Activated CD4-positive, alpha-beta T cell treated with anti-CD3 and anti-CD28 coated beads, Interleukin-2, amount 50 U/mL, for 24 hours (primary cell): ENCODE measurements around the gene ERGIC1.
A peak's percentile ranks its signal among the peaks of the same experiment; 100 is the strongest.

Experiments
- DNase-seq, 2 donors: peaks; one replicate each; pipeline ENCODE4 v3.0.0-alpha.2; 2020; ENCODE audit warnings: low read depth in 1 of 2, low spot score in 1 of 2

The ERGIC1 gene

DNA sequence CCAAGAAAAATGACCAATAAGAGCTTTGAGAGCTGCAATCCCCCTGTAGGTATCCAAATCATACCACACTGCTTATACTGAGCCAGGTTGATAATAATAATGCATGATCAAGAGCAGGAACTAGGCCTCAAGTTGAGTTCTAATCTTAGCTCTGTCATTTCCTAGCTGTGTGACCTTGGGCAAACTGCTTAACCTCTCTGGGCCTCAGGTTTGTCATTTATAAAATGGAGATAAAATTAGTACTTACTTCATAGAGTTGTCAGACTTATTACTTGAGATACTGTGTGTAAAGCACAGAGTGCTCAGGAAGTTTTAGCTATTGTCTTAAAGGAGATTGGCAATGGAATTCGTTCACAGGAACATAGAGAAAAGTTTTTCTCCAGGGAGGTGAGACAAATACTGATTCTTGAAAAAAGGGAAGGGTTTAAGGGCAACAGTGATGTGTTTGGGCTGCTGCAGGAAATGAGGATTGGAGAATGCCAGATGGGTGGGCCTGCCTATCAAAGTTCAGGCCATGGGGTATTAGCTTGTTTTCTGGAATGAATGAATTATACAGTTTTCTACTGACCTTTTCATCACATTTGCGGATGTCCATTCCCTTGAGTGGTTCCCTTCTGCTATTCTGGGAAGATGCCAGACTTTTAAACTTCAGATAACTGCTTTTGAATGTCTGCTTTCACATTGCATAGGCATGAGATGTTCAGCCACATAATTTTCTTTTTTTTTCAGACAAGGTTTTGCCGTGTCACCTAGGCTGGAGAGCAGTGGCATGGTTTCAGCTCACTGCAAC lies 139.3 kb downstream of the ERGIC1 start:
- no peak for DNase-seq

DNA sequence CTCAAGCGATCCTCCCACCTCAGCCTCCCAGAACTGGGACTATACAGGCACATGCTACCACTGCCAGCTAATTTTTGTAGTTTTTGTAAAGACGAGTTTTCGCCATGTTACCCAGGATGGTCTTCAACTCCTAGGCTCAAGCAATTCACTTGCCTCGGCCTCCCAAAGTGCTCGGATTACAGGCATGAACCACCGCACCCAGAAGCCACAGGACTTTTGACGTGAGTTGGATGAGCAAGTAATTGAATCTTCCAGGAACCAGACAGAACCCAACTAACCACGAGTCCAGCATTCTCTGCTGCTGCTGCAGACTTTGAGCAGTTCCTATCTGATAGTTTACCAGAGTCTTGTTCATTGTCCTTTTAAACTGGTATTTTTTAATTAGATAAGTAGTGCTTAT lies 139.9 kb downstream of the ERGIC1 start:
- DNase-seq: no peak

DNA sequence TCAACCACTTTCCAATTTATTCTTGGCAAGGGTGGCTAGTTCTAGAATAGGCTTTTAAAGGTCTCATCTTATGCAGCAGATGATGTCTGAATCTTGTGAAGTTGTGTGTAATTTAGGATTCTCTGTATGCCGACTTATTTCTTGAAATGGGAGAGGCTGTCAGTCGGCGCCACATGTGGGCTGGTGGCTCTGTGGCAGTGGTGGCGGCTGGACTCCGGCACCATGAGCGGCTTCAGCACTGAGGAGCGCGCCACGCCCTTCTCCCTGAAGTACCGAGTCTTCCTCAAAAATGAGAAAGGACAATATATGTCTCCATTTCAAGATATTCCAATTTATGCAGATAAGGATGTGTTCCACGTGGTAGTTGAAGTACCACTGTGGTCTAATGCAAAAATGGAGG lies 141.2 kb downstream of the ERGIC1 start:
- DNase-seq: no peak

DNA sequence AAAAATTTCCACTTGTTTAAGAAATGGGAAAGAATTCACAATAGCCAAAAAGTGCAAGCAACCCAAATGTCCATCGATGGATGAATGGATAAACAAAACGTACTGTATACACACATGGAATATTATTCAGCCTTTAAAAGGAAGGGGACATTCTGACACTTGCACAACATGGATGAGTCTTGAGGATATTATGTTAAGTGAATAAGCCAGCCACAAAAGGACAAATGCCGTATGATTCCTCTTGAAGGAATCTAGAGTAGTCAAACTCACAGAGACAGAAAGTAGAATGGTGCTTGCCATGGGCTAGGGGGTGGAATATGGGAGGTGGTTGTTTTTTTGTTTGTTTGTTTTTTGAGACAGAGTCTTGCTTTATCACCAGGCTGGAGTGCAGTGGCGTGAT lies 145.7 kb downstream of the ERGIC1 start:
- DNase-seq: no peak

DNA sequence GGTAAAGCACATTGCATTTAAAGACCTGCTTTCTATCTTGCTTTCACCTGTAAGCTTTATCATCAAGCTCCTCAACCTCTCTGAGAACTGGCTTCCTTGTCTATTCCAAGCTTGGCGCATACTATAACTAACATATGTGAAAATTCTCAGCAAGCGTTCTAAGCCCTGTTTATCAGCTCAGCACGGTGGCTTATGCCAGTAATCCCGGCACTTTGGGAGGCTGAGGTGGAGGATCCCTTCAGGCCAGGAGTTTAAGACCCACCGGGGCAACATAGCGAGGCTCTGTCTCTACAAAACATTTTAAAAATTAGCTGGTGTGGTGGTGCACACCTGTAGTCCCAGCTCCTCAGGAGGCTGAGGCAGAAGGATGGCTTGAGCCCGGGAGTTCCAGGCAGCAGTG lies 147.9 kb downstream of the ERGIC1 start:
- no peak for DNase-seq

DNA sequence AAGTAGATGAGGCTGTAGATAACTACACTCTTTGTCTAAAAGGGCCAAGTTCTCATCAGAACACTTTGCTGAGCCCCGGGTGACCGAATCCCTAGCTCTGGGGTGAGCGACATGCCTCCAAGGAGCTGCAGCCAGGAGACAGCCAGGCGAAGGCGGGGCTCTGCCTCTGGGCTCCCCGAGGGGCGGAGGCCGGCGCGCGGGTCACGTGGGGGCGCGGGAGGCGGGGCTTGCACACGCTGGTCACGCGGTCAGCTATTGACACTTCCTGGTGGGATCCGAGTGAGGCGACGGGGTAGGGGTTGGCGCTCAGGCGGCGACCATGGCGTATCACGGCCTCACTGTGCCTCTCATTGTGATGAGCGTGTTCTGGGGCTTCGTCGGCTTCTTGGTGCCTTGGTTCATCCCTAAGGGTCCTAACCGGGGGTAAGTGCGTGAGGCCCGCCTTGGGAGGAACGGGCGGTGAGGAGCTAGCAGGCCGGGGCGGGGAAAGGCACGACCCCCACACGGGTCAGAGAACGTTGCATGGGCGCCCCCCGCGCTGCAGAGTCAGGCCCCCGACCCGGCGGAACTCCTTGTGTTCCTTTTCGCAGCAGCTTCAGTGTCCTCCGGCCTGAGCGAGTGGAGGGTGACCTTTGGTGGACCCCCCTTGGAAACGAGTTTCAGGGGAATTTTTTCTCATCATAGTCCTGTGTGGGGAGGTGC lies 149.6 kb downstream of the ERGIC1 start, which contains the start of gene ATP6V0E1:
TSS of gene ATP6V0E1 (plus strand) at position 230 of the 702 bp plus-strand sequence. CDS start at position 320, 90 bp downstream.
- peak; percentile 88 to 91 for DNase-seq

DNA sequence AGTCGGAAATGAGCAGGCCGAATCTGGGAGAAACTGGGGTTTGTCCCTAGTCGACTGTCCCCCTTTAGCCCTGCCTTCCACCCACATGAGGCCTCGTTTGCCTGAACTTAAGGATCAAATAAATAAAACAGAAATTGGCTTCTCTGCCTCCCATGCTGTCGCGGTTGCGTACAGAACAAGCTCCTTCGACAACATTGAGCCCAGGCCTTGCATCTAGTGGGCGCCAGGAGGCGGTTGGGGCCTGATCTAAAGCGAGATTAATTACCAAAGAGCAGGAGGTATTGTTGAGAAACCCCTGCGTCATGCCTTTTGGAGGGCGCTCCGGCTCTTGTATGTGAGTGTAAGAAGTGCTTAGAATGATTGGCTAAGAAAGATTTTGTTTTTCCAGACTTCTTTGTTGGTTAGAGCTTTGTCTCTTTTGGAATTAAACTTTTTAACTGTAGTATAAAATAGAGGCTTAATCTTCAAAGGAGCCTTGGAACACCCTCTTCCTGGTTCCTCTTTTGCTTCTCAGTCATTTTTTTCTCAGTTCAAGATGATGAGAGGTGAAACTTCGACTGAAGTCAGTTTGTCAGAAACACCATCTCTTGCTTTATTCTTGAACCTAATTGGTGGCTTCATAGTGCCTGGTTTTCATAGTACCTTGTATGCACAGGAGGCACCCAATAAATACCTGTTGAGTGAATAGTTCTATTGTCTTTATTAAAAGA lies 150.3 kb downstream of the ERGIC1 start:
- DNase-seq: peak; percentile 48 to 66

DNA sequence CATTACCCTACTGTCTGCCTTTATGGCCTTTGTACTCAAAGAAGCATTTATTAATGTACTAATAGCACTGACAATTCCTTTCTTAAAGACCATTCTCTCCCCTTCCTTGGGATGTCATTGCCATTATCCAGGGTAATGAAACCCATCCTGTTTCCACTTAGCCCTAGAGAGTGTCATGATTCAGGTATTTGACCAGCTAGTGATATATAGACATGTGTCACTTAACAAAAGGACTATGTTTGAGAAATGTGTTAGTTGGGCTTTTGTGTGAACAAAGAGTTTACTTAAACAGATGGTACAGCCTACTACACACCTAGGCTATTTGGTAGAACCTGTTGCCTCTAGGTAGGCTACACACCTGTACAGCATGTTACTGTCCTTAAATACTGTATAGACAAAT lies 151.5 kb downstream of the ERGIC1 start:
- DNase-seq: no peak

DNA sequence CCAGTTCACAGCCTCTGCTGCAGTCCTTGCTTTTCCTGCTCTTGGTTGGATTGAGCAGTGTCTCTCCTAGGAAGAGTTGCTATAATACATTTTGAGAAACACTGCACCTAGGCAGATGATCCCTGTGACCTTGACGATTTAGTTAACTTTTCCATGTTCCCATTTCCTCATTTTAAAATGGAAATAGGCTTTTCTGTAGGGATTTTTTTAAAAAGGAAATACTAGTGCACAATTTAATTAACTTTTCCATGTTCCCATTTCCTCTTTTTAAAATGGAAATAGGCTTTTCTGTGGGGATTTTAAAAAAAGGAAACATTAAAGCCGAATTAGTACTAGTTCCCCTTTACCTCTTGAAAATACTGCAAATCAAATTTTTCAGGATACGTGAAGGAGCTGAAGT lies 154.2 kb downstream of the ERGIC1 start:
- no peak for DNase-seq

DNA sequence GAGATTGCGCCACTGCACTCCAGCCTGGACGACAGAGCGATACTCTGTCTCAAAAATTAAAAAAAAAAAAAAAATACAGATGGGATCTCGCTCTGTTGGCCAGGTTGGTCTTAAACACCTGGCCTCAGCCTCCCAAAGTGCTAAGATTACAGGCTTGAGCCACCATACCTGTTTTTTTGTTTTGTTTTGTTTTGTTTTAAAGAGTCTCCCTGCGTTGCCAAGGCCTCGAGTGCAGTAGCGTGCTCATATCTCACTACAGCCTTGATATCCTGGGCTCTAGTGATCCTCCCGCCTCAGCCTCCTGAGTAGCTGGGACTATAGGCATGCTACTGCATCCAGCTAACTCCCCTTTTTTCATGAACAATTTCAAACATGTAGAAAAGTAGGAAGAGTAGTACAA lies 156.7 kb downstream of the ERGIC1 start:
- no peak for DNase-seq

DNA sequence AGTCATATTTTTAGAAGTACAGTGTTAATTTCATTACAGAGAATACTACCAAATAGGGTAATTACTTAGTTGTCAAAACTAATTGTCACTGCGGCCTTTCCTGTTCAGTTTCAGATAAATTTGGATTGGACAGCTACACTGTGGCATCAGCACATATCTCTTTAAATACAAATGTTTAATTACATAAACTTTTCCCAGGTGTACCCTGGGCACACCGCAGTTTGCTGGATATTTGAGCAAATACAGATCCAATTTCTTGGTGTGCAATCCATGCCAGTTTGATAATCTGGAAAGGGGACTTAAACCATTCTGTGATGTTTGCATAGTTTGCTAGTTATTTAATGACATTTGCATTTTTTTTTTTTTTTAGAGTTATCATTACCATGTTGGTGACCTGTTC lies 160.4 kb downstream of the ERGIC1 start:
- DNase-seq: no peak

DNA sequence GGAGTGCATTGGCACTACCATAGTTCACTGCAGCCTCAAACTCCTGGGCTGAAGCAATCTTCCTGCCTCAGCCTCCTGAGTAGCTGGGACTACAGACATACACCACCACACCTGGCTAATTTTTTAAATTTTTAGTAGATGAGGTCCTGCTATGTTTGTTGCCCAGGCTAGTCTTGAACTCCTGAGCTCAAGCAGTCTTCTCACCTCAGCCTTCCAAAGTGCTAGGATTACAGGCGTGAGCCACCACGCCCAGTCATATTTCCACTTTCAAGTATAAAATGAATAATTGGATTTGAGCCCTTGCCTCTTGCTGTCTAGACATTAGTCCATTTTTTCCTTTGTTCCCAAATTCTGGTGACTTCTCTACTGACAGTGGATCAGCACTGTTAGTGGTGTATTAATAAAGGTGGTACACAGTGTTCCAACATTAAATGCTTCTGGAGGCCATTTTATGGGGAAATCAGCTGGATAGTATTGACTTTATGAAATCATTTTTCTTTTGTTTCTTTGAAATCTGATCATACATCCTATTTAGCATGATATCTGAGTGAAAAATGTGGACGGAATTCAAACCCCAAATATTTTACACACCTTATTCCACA lies 165.4 kb downstream of the ERGIC1 start:
- DNase-seq: no peak

DNA sequence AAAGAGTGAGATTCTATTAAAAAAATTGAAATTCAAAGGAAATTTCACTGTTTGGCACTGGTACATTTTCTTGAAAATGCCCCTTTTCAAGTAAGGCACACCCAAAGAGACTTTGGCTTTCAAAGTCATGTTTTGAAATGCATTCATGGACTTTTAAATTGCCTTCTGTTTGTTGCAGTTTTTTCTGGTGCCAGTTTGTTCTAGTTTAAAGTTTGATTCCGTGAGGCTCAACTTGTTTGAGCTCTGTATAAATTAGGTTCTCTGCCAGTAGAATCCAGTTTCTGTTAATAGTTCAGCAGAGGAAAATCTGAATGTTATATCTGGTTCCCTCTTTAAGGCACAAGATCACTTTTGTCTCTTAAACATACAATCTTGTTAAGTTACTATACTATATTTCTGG lies 165.9 kb downstream of the ERGIC1 start:
- no peak for DNase-seq

DNA sequence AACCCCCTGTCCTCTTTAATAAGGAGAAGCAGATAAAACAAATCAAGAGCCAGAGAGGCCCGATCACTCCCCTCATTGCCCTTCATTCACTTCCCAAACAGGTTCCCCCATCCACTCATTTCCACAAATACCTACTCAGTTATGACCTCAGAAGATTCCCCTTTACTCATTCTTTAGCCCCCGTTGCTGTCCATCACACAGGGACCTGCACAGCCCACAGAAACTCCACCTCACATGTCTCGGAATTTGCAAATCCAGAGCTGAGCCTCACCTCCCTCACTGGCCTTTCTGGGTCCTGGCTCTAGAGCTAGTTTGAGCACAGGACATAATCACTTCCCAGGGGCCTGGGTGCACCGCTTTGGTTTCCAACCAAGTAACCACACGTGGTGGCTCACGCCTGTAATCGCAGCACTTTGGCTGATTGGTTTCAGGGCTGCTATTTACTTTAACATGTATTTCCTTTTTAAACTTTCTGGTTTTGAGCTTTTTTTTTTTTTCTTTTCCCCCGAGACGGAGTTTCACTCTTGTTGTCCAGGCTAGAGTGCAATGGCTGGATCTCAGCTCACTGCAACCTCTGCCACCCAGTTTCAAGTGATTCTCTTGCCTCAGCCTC lies 167.3 kb downstream of the ERGIC1 start:
- DNase-seq: no peak
